ENCODE results near the gene GNG14. TPM values are rescaled to one million over a fixed set of nuclear protein-coding genes. Genes with fewer than 3 reads are reported as not detected.
"Not testable (repeated sequence)": the region's sequence is repeated elsewhere in the genome, so short reads cannot be mapped to it uniquely, and the experiment has no call there.

The GNG14 gene
- not detected in 2 replicates for total RNA-seq
- 0.61 TPM for polyA plus RNA-seq (2012)

- no peak for DNase-seq (ENCODE audit: low read depth)
These were observed at the start of gene GNG14 for GRCh38 chr19:12687496-12688196. GNG14 (plus strand) TSS chr19:12687998; CDS start chr19:12688049, 51 bp downstream.

GRCh38 chr19:12638611-12639182 lies 49.1 kb upstream of the GNG14 start:
- no peak for DNase-seq (ENCODE audit: low read depth)

- peak; percentile 66 for DNase-seq (ENCODE audit: low read depth)
These were observed 47.7 kb upstream of the GNG14 start for GRCh38 chr19:12639901-12640613.

GRCh38 chr19:12641456-12641855 lies 46.3 kb upstream of the GNG14 start:
- DNase-seq (ENCODE audit: low read depth) = no peak

- DNase-seq (ENCODE audit: low read depth) = no peak
These were observed 45.3 kb upstream of the GNG14 start for GRCh38 chr19:12642506-12642905.

GRCh38 chr19:12643716-12644115 lies 44.1 kb upstream of the GNG14 start:
- not testable (repeated sequence) for DNase-seq (ENCODE audit: low read depth)

GRCh38 chr19:12646551-12646950 lies 41.2 kb upstream of the GNG14 start:
- DNase-seq (ENCODE audit: low read depth) = no peak

GRCh38 chr19:12647047-12647446 lies 40.8 kb upstream of the GNG14 start:
- DNase-seq (ENCODE audit: low read depth) = no peak

- DNase-seq (ENCODE audit: low read depth) = no peak
These were observed 40.2 kb upstream of the GNG14 start for GRCh38 chr19:12647490-12648071.

GRCh38 chr19:12648088-12648487 lies 39.7 kb upstream of the GNG14 start:
- DNase-seq (ENCODE audit: low read depth) = no peak

- no peak for DNase-seq (ENCODE audit: low read depth)
These were observed 37.9 kb upstream of the GNG14 start for GRCh38 chr19:12649941-12650340.

- no peak for DNase-seq (ENCODE audit: low read depth)
These were observed 35.6 kb upstream of the GNG14 start for GRCh38 chr19:12652219-12652618.

GRCh38 chr19:12655546-12655945 lies 32.3 kb upstream of the GNG14 start:
- DNase-seq (ENCODE audit: low read depth) = no peak

GRCh38 chr19:12656899-12657571 lies 30.8 kb upstream of the GNG14 start:
- no peak for DNase-seq (ENCODE audit: low read depth)

GRCh38 chr19:12657966-12658365 lies 29.8 kb upstream of the GNG14 start:
- DNase-seq (ENCODE audit: low read depth) = no peak

GRCh38 chr19:12660980-12661379 lies 26.8 kb upstream of the GNG14 start:
- no peak for DNase-seq (ENCODE audit: low read depth)

- DNase-seq (ENCODE audit: low read depth) = no peak
These were observed 23.2 kb upstream of the GNG14 start for GRCh38 chr19:12664406-12665280.

- no peak for DNase-seq (ENCODE audit: low read depth)
These were observed 22.6 kb upstream of the GNG14 start for GRCh38 chr19:12665281-12665573.

GRCh38 chr19:12665671-12666264 lies 22.0 kb upstream of the GNG14 start:
- DNase-seq (ENCODE audit: low read depth) = no peak
